OCI-LY3 (cell line): ENCODE results near the gene CHN1.

Experiments
- H2AFZ ChIP-seq: fragments of 200-600, 300-600 bp; shearing (Covaris generic); 2 replicates; pipeline ENCODE4 v1.6.0; 2014; ENCODE audit warnings: antibody characterized with exemption, low read depth, low read length
- H3K27ac ChIP-seq: fragments of 200-600, 300-600 bp; sonication (generic); 2 replicates; pipeline ENCODE4 v1.5.1; 2014; ENCODE audit warnings: mild to moderate bottlenecking, low read length, moderate library complexity, mixed read lengths
- H3K27me3 ChIP-seq: fragments of 200-600, 300-600 bp; sonication (generic); 2 replicates; pipeline ENCODE4 v1.6.1; 2014; ENCODE audit warnings: low read depth, low read length, mixed read lengths
- H3K36me3 ChIP-seq: fragments of 200-600, 300-600 bp; sonication (generic); replicated peaks from 2 replicates; pipeline ENCODE3; 2014; ENCODE audit warnings: low read depth, low read length, mixed read lengths
- H3K4me1 ChIP-seq: fragments of 300-600, 200-600 bp; sonication (generic); 2 replicates; pipeline ENCODE4 v1.6.1; 2014; ENCODE audit warnings: low read length, mixed read lengths
- H3K4me2 ChIP-seq: fragments of 200-600, 300-600 bp; sonication (generic); 2 replicates; pipeline ENCODE4 v1.6.1; 2014; ENCODE audit warnings: low read length, mixed read lengths
- H3K4me3 ChIP-seq: fragments of 300-600, 200-600 bp; sonication (generic); 2 replicates; pipeline ENCODE4 v1.5.1; 2014; ENCODE audit warnings: antibody characterized with exemption, mild to moderate bottlenecking, low read length, moderate library complexity
- H3K79me2 ChIP-seq: fragments of 300-600, 200-600 bp; shearing (Covaris generic); 2 replicates; pipeline ENCODE4 v1.6.1; 2014; ENCODE audit warnings: mild to moderate bottlenecking, low read length, mixed read lengths
- H3K9ac ChIP-seq: fragments of 300-600, 200-600 bp; shearing (Covaris generic); 2 replicates; pipeline ENCODE4 v1.6.0; 2014; ENCODE audit warnings: mild to moderate bottlenecking, low read length, moderate library complexity
- H3K9me3 ChIP-seq: fragments of 200-600, 300-600 bp; shearing (Covaris generic); 2 replicates; pipeline ENCODE4 v1.6.1; 2014; ENCODE audit warnings: low read length, mixed read lengths; ENCODE audit not compliant: insufficient read depth
- H4K20me1 ChIP-seq: fragments of 200-600, 300-600 bp; sonication (generic); 2 replicates; pipeline ENCODE4 v1.6.1; 2016; ENCODE audit warnings: low read length, mixed read lengths; ENCODE audit not compliant: insufficient read depth
- EZH2phosphoT487 ChIP-seq: fragments of 200-600 bp; shearing (Covaris generic); IDR thresholded peaks from 2 replicates; pipeline ENCODE4 v1.6.1; 2018; ENCODE audit warnings: antibody characterized with exemption, mixed run types, low read depth
- TF ChIP-seq, protein P1 (sequence below): fragments of 200-600, 300-600 bp; sonication (generic); IDR thresholded peaks from 2 replicates; pipeline ENCODE4 v1.5.1; 2014; ENCODE audit warnings: antibody characterized with exemption, low read length, low read depth

The CHN1 gene

GRCh38 chr2:174841936-174842335 is 163.2 kb downstream of the CHN1 start:
- no peaks in the 10 kb centered on the region for H3K9me3 ChIP-seq
- TF ChIP-seq, protein P1, sequence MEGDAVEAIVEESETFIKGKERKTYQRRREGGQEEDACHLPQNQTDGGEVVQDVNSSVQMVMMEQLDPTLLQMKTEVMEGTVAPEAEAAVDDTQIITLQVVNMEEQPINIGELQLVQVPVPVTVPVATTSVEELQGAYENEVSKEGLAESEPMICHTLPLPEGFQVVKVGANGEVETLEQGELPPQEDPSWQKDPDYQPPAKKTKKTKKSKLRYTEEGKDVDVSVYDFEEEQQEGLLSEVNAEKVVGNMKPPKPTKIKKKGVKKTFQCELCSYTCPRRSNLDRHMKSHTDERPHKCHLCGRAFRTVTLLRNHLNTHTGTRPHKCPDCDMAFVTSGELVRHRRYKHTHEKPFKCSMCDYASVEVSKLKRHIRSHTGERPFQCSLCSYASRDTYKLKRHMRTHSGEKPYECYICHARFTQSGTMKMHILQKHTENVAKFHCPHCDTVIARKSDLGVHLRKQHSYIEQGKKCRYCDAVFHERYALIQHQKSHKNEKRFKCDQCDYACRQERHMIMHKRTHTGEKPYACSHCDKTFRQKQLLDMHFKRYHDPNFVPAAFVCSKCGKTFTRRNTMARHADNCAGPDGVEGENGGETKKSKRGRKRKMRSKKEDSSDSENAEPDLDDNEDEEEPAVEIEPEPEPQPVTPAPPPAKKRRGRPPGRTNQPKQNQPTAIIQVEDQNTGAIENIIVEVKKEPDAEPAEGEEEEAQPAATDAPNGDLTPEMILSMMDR, result no peak
- no peak for TF ChIP-seq EZH2phosphoT487
- H3K9ac ChIP-seq, result no peak overlapping the region
- H3K36me3 ChIP-seq, result no peaks in the 10 kb centered on the region
- H3K79me2 ChIP-seq, result no peaks in the 10 kb centered on the region
- no peaks in the 10 kb centered on the region for H3K4me1 ChIP-seq
- H2AFZ ChIP-seq, result no peak overlapping the region
- no peaks in the 10 kb centered on the region for H4K20me1 ChIP-seq
- H3K27ac ChIP-seq, result no peak overlapping the region
- no peaks in the 10 kb centered on the region for H3K27me3 ChIP-seq
- H3K4me3 ChIP-seq, result no peak overlapping the region
- H3K4me2 ChIP-seq, result no peak overlapping the region

- Histone ChIP-seq H2AFZ (no peak overlapping the region), H3K27me3 (no peaks in the 10 kb centered on the region), H3K4me1 (no peaks in the 10 kb centered on the region), H3K4me3 (no peak overlapping the region), H3K27ac (no peak overlapping the region), H3K36me3 (no peaks in the 10 kb centered on the region), H3K9me3 (no peaks in the 10 kb centered on the region), H4K20me1 (no peaks in the 10 kb centered on the region), H3K79me2 (no peaks in the 10 kb centered on the region), H3K4me2 (no peak overlapping the region), H3K9ac (no peak overlapping the region)
- TF ChIP-seq, protein P1, result no peak
- TF ChIP-seq EZH2phosphoT487, result no peak
Measured at GRCh38 chr2:174841350-174841749, 163.8 kb downstream of the CHN1 start.

GRCh38 chr2:174840436-174840835 is 164.7 kb downstream of the CHN1 start:
- no peak overlapping the region for H2AFZ ChIP-seq
- H3K79me2 ChIP-seq, result no peaks in the 10 kb centered on the region
- peaks cover 3% of the 10 kb centered on the region; the same call in 1 of the 2 replicates for H3K4me1 ChIP-seq
- H3K27me3 ChIP-seq, result no peaks in the 10 kb centered on the region
- H4K20me1 ChIP-seq, result no peaks in the 10 kb centered on the region
- TF ChIP-seq EZH2phosphoT487, result no peak
- TF ChIP-seq, protein P1, result no peak
- H3K9ac ChIP-seq, result no peak overlapping the region
- H3K36me3 ChIP-seq, result no peaks in the 10 kb centered on the region
- H3K27ac ChIP-seq, result no peak overlapping the region
- H3K9me3 ChIP-seq, result no peaks in the 10 kb centered on the region
- H3K4me3 ChIP-seq, result no peak overlapping the region
- H3K4me2 ChIP-seq, result no peak overlapping the region

GRCh38 chr2:174839662-174840061 is 165.5 kb downstream of the CHN1 start:
- H3K79me2 ChIP-seq, result no peaks in the 10 kb centered on the region
- H3K27ac ChIP-seq, result no peak overlapping the region
- peaks cover 3% of the 10 kb centered on the region; the same call in 1 of the 2 replicates for H3K4me1 ChIP-seq
- H3K9me3 ChIP-seq, result no peaks in the 10 kb centered on the region
- H3K4me3 ChIP-seq, result no peak overlapping the region
- no peaks in the 10 kb centered on the region for H4K20me1 ChIP-seq
- no peak overlapping the region for H3K9ac ChIP-seq
- H2AFZ ChIP-seq, result no peak overlapping the region
- H3K4me2 ChIP-seq, result no peak overlapping the region
- H3K27me3 ChIP-seq, result no peaks in the 10 kb centered on the region
- no peaks in the 10 kb centered on the region for H3K36me3 ChIP-seq
- TF ChIP-seq, protein P1, result no peak
- no peak for TF ChIP-seq EZH2phosphoT487
